CD4-positive, alpha-beta memory T cell (primary cell): ENCODE results near the gene KHSRP. TPM values are rescaled to one million over a fixed set of nuclear protein-coding genes. Genes with fewer than 3 reads are reported as not detected.
A peak's percentile ranks its signal among the peaks of the same experiment; 100 is the strongest.
"Not testable (repeated sequence)": the region's sequence is repeated elsewhere in the genome, so short reads cannot be mapped to it uniquely, and the experiment has no call there.

Source experiments
- CTCF ChIA-PET: fragments of 350-600 bp; sonication (Branson Sonifier 250); formaldehyde crosslinking; loops from one replicate; lab custom pipeline; 2021; ENCODE audit warnings: inconsistent platforms; ENCODE audit not compliant: partially characterized antibody; lab: Charles Lee
- POLR2A ChIA-PET: fragments of 350-600 bp; sonication (Branson Sonifier 250); formaldehyde crosslinking; loops from one replicate; lab custom pipeline; 2021; ENCODE audit not compliant: partially characterized antibody; lab: Charles Lee
- DNase-seq, 5 donors: peaks; one replicate each; pipeline versions ENCODE4 v3.0.0 to v3.0.0-alpha.2; 2020 to 2022; ENCODE audit warnings: mixed read lengths in 1 of 5
- H3K27ac ChIP-seq: one replicate; pipeline ENCODE4 v1.7.0; 2013; ENCODE audit warnings: low read depth, low read length
- H3K27me3 ChIP-seq: 2 replicates; pipeline ENCODE4 v1.7.0; 2013; ENCODE audit warnings: mild to moderate bottlenecking, low read length, moderate library complexity; ENCODE audit not compliant: insufficient read depth
- H3K36me3 ChIP-seq: 2 replicates; pipeline ENCODE4 v1.7.0; 2013; ENCODE audit warnings: mild to moderate bottlenecking, low read length, moderate library complexity; ENCODE audit not compliant: insufficient read depth
- H3K4me1 ChIP-seq: 2 replicates; pipeline ENCODE4 v1.7.0; 2013; ENCODE audit warnings: mild to moderate bottlenecking, low read length, moderate library complexity; ENCODE audit not compliant: insufficient read depth
- H3K4me3 ChIP-seq, 2 donors: one replicate each; pipeline ENCODE4 v1.7.0; 2013; ENCODE audit warnings: low read length in 2 of 2, mild to moderate bottlenecking in 1 of 2
- H3K9me3 ChIP-seq, 2 donors: one replicate each; pipeline ENCODE4 v1.7.0; 2013; ENCODE audit warnings: low read length in 2 of 2, control low read depth in 1 of 2; ENCODE audit not compliant: control insufficient read depth in 1 of 2
- H3K27ac Mint-ChIP-seq, 7 donors: one replicate each; pipeline ENCODE4 v1.8.0; 2020 to 2021; ENCODE audit warnings: mixed read lengths in 7 of 7, mild to moderate bottlenecking in 6 of 7, inconsistent platforms in 3 of 7, moderate library complexity in 3 of 7
- H3K27me3 Mint-ChIP-seq, 2 donors: one replicate each; pipeline ENCODE4 v1.8.0; 2020 to 2021; ENCODE audit warnings: mixed read lengths in 2 of 2
- H3K36me3 Mint-ChIP-seq, 2 donors: one replicate each; pipeline ENCODE4 v1.8.0; 2020 to 2021; ENCODE audit warnings: mixed read lengths in 2 of 2, inconsistent platforms in 1 of 2, mild to moderate bottlenecking in 1 of 2
- H3K4me1 Mint-ChIP-seq, 4 donors: one replicate each; pipeline ENCODE4 v1.8.0; 2020 to 2021; ENCODE audit warnings: mixed read lengths in 4 of 4, mild to moderate bottlenecking in 1 of 4
- H3K4me3 Mint-ChIP-seq, 8 donors: one replicate each; pipeline ENCODE4 v1.8.0; 2020 to 2021; ENCODE audit warnings: mixed read lengths in 8 of 8, mild to moderate bottlenecking in 7 of 8, moderate library complexity in 6 of 8, inconsistent platforms in 3 of 8
- H3K9me3 Mint-ChIP-seq, 8 donors: one replicate each; pipeline ENCODE4 v1.8.0; 2020 to 2021; ENCODE audit warnings: mixed read lengths in 8 of 8, mild to moderate bottlenecking in 5 of 8, inconsistent platforms in 3 of 8, moderate library complexity in 1 of 8
- intact Hi-C: fragments of 100-400 bp; cut with micrococcal nuclease; formaldehyde crosslinking; loops from one replicate; pipeline ENCODE4 v1.15.1; 2023
- polyA plus RNA-seq, 2 donors: library from polyadenylated mRNA; unstranded; fragments of 300-500 nt; fragmentation: Illumina TruSeq; gene quantifications; one replicate each; pipeline ENCODE4 v1.2.3, GENCODE V29; 2021
- total RNA-seq, 2 experiments: library from RNA; stranded (reverse); gene quantifications; one replicate each; pipeline ENCODE4 v1.2.3, GENCODE V29; 2021

KHSRP gene
- total and polyA plus RNA-seq, 4 experiments from 2014 or later, result 4.3 to 169 (median 96.7) TPM

DNA sequence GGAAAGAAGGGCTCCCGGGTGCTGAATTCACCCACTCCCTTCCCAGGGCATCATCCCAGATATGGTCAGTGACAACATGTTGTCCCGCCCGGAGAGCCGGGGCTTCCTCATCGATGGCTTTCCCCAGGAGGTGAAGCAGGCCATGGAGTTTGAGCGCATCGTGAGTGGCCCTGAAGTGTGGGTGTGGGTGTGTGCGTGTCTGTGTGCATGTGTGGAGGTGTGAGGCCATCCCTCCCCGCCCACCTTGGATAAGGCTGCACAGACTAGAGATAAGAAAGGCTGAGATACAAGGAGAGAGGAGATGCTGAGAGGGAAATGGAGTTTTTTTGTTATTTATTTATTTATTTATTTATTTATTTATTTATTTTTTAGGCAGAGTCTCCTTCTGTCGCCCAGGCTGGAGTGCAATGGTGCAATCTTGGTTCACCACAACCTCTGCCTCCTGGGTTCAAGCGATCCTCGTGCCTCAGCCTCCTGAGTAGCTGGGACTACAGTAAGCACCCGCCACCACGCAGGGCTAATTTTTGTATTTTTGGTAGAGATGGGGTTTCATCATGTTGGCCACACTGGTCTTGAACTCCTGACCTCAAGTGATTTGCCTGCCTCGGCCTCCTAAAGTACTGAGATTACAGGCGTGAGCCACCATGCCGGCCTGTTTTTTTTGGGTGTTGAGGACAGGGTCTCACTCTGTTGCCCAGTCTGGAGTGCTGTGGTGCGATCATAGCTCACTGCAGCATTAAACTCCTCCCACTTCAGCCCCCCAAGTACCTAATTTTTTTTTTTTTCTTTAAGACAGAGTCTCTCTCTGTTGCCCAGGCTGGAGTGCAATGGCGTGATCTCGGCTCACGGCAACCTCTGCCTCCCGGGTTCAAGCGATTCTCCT, 24.3 kb downstream of the KHSRP start:
- H3K4me3 ChIP-seq, H3K36me3 Mint-ChIP-seq, H3K4me1 Mint-ChIP-seq, H3K27me3 ChIP-seq, H3K27me3 Mint-ChIP-seq, H3K9me3 Mint-ChIP-seq, intact Hi-C loops, CTCF ChIA-PET, H3K9me3 ChIP-seq, H3K27ac ChIP-seq, H3K36me3 ChIP-seq, POLR2A ChIA-PET, H3K4me1 ChIP-seq, DNase-seq: not testable (repeated sequence)
- peak overlapping the region in 1 of 8 donors; percentile 69 for H3K4me3 Mint-ChIP-seq
- peak overlapping the region in 2 of 7 donors; percentile 18 to 53 for H3K27ac Mint-ChIP-seq

DNA sequence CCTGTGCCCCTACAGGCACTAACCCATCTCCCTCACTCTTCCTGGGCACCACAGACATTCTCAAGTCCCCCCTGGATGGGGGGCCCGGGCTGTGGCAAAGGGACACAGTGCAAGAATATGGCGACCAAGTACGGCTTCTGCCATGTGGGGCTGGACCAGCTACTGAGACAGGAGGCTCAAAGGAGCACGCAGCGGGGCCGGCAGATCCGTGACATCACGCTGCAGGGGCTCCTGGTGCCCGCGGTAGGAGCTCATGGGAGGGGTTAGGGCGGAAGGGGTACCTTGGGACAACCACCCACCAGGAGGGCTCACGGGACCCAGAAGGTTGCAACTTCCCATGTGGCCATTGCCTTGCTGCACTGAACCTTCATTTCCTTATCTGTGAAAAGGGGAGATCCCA, 28.3 kb downstream of the KHSRP start:
- ChIA-PET POLR2A (no interaction called here), CTCF (no interaction called here)
- H3K27ac Mint-ChIP-seq, result no peak overlapping the region
- no peak overlapping the region for H3K4me3 Mint-ChIP-seq
- H3K36me3 Mint-ChIP-seq, result peaks cover 3 to 17% of the 10 kb centered on the region in 2 donors
- H3K4me1 ChIP-seq, result peaks cover 15% of the 10 kb centered on the region
- H3K9me3 Mint-ChIP-seq, result no peaks in the 10 kb centered on the region
- no peaks in the 10 kb centered on the region for H3K27me3 ChIP-seq
- H3K4me3 ChIP-seq, result no peak overlapping the region
- peaks cover 0 to 1% of the 10 kb centered on the region in 2 donors for H3K27me3 Mint-ChIP-seq
- no peaks in the 10 kb centered on the region for H3K9me3 ChIP-seq
- H3K36me3 ChIP-seq, result no peaks in the 10 kb centered on the region
- H3K4me1 Mint-ChIP-seq, result peaks cover 12 to 25% (median 19%) of the 10 kb centered on the region in 4 donors
- intact Hi-C loops, result no loop called here
- H3K27ac ChIP-seq, result no peak overlapping the region
- DNase-seq, result no peak

DNA sequence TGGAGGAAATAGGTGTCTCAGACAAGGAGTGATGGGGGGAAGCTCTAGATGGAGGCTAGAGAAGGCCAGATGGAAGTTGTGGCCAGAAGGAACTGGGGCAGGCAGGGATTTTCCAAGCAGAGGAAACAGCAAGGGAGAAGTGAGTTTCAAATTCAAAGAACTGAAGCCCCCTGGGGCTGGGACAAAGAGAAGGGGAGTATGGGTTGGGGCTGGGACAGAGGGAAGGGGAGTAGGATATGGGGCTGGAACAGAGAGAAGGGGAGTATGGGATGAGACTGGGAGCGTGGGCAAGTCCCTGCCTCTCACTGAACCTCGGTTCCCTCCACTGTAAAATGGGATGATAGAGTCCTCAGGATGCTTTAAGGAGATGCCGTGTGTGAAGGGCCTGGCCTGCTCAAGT, 29.8 kb downstream of the KHSRP start:
- peaks cover 15% of the 10 kb centered on the region for H3K4me1 ChIP-seq

DNA sequence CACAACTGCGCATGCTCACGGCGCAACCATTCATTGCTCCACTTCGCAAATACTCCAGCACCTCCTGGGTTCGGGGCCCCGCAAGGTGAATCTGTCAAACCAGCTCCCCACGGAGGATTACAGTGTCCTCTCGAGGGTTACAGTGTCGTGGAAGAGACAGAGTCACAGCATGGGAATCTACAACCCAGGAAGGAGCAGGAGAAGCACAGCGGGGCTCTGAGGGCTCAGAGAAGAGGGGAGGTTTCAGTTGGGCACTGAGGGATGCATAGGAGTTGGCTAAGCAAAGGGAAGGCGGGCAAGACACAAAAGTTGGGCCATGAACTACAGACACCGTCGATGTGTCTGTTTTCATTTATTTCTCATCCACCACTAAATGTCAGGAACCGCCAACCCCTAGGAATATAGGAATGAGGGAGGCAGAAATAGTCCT, 30.6 kb downstream of the KHSRP start:
- H3K9me3 Mint-ChIP-seq, result no peaks in the 10 kb centered on the region
- CTCF ChIA-PET, result interaction anchor here (0.5 kb wide), 1 partner anchor 15 kb away, joined by 3 read pairs; no protein-coding TSS in a partner anchor
- H3K4me1 Mint-ChIP-seq, result peaks cover 16 to 30% (median 23%) of the 10 kb centered on the region in 4 donors
- peak overlapping the region; percentile 96 for H3K27ac ChIP-seq
- POLR2A ChIA-PET, result interaction anchor here (1.0 to 3.6 kb wide), 7 partner anchors 21 to 675 kb away, joined by 4 to 30 read pairs (median 6); partner anchors contain the start of genes ALKBH7, CLPP, DENND1C and KHSRP
- peak overlapping the region; percentile 96 to 99 (median 98) for H3K27ac Mint-ChIP-seq
- H3K4me1 ChIP-seq, result peaks cover 15% of the 10 kb centered on the region
- H3K27me3 ChIP-seq, result no peaks in the 10 kb centered on the region
- H3K36me3 ChIP-seq, result peaks cover 12% of the 10 kb centered on the region
- H3K9me3 ChIP-seq, result no peaks in the 10 kb centered on the region
- intact Hi-C loops, result loop anchor here (1.0 kb wide), 3 partner anchors 21 to 33 kb away; partner anchors contain the start of gene CLPP
- H3K4me3 Mint-ChIP-seq, result peak overlapping the region; percentile 93 to 98 (median 96)
- H3K4me3 ChIP-seq, result peak overlapping the region; percentile 68 to 82
- H3K36me3 Mint-ChIP-seq, result peaks cover 7 to 29% of the 10 kb centered on the region in 2 donors
- DNase-seq, result no peak
- H3K27me3 Mint-ChIP-seq, result no peaks in the 10 kb centered on the region

More for the DNA sequence above, 29.8 kb downstream of the KHSRP start:
- intact Hi-C loops, result no loop called here
- no peaks in the 10 kb centered on the region for H3K9me3 Mint-ChIP-seq
- no peak for DNase-seq
- Histone ChIP-seq H3K36me3 (peaks cover 6% of the 10 kb centered on the region), H3K4me3 (no peak overlapping the region), H3K27me3 (no peaks in the 10 kb centered on the region), H3K27ac (no peak overlapping the region), H3K9me3 (no peaks in the 10 kb centered on the region)
- ChIA-PET CTCF (no interaction called here), POLR2A (interaction anchor here (1.5 to 3.6 kb wide), 2 partner anchors 26 to 33 kb away, joined by 4 to 22 read pairs; partner anchors contain the start of gene CLPP)
- H3K4me1 Mint-ChIP-seq, result peaks cover 16 to 30% (median 23%) of the 10 kb centered on the region in 4 donors
- peak overlapping the region in 7 of 8 donors; percentile 37 to 98 (median 94) for H3K4me3 Mint-ChIP-seq
- H3K27ac Mint-ChIP-seq, result peak overlapping the region; percentile 36 to 98 (median 89)
- H3K27me3 Mint-ChIP-seq, result no peaks in the 10 kb centered on the region
- H3K36me3 Mint-ChIP-seq, result peaks cover 7 to 24% of the 10 kb centered on the region in 2 donors

DNA sequence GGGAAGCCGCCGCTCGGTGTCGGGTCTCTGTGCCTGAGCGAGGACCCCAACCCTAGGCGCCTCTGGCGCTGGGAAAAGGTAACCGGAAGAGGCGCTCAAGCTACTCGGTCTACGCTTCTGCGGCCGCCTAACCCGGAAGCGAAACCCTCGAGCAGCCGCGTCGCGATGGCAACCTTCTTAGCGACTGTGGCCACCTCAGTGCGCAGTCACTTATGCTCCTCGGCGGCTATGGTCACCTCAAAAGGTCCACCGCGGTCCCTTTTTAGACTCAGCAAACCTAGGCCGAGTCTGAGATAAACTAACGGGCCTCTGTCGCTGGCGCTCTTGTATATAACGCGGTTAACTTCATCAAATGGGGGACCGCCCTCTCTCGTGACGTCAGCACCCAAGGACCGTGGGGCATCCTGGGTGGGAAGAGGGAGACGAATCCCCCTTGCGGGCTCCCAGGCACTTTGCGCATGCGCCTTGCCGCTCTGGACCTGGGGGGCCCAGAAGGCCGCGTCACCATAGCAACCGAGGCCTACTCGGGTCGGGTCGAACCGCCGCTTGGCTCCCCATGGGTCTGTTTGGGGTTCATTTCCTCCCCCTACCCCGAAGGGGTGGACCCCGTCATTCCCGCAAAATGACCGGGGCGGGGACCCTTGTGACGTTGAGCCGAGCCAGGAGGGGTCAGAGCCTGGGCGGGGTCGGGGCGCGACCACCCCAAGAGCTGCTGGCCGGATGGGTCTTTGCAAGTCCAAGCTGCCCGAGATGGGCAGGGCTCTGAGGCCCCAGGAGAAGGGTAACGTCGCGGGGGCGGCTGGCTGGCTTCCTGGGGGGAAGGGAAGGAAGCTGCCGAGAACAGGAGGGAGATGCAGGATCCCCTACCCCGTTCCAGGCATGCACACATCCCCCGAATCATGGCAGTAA, 31.3 kb downstream of the KHSRP start, which contains the start of gene GTF2F1:
GTF2F1 (minus strand) TSS at position 91 of the 909 bp plus-strand sequence. CDS start 169 bp downstream, outside the sequence.
- H3K27me3 Mint-ChIP-seq, result no peaks in the 10 kb centered on the region
- Histone ChIP-seq H3K9me3 (no peaks in the 10 kb centered on the region), H3K27me3 (no peaks in the 10 kb centered on the region), H3K27ac (peak within 1 kb of the TSS; percentile 96), H3K36me3 (peaks cover 16% of the 10 kb centered on the region), H3K4me1 (peaks cover 15% of the 10 kb centered on the region), H3K4me3 (peak within 1 kb of the TSS; percentile 68 to 82)
- peaks cover 9 to 35% of the 10 kb centered on the region in 2 donors for H3K36me3 Mint-ChIP-seq
- intact Hi-C loops, result loop anchor here (1.0 kb wide), 3 partner anchors 20 to 32 kb away; partner anchors contain the start of gene CLPP
- H3K4me3 Mint-ChIP-seq, result peak within 1 kb of the TSS; percentile 93 to 98 (median 96)
- no peaks in the 10 kb centered on the region for H3K9me3 Mint-ChIP-seq
- CTCF ChIA-PET, result interaction anchor here (0.5 kb wide), 1 partner anchor 14 kb away, joined by 3 read pairs; no protein-coding TSS in a partner anchor
- peak within 1 kb of the TSS; percentile 96 to 99 (median 98) for H3K27ac Mint-ChIP-seq
- POLR2A ChIA-PET, result interaction anchor here (1.0 to 3.6 kb wide), 8 partner anchors 17 to 676 kb away, joined by 4 to 30 read pairs (median 6); partner anchors contain the start of genes ALKBH7, CLPP, DENND1C and KHSRP
- H3K4me1 Mint-ChIP-seq, result peaks cover 17 to 30% (median 23%) of the 10 kb centered on the region in 4 donors
- peak; percentile 93 to 95 (median 94) for DNase-seq

DNA sequence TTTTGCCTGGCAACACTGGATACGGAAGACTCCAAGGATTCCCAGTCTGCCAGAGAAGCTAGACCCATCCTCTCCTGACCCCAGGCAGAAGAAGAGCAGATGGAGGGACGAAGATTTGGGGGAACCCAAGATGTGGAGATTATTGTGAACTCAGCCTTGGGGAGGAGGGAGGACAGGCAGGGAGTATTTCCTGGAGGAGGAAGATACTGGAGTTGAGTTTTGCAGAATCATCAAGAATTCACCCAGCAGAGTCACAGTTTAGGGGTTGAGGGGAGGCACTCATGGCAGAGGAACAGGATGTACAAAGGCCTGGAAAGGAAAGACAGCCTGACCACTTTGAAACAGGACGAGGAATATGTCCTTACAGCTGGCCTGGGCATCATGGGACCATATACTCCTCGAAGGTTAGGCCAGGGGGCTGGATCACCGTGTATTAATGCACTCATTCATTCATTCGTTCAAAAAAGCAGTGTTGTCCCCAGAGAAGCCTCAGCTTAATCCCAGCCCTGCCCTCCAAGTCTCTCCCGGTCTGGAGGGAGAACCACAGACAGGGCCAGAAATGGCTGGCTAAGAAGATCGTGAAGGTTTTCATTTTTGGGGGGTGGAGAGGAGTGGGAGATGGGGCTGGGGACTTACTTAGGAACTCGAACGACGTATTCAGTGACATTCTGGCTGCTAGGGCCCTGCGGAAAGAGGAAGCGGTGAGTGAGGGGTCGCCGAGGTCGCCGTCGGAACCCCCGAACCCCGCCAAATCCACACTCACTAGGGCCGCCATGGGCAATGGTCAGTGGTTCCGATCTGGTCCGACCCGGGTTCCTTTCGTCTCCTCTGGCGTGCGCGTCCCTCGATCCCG, 32.2 kb downstream of the KHSRP start:
- intact Hi-C loops, result loop anchor here (1.0 kb wide), 3 partner anchors 19 to 33 kb away; partner anchors contain the start of gene CLPP
- Histone ChIP-seq H3K4me3 (peak overlapping the region; percentile 68 to 82), H3K36me3 (peaks cover 20% of the 10 kb centered on the region), H3K9me3 (no peaks in the 10 kb centered on the region), H3K27ac (peak overlapping the region; percentile 96), H3K4me1 (peaks cover 15% of the 10 kb centered on the region), H3K27me3 (no peaks in the 10 kb centered on the region)
- peaks cover 11 to 39% of the 10 kb centered on the region in 2 donors for H3K36me3 Mint-ChIP-seq
- H3K4me3 Mint-ChIP-seq, result peak overlapping the region; percentile 93 to 98 (median 96)
- H3K9me3 Mint-ChIP-seq, result no peaks in the 10 kb centered on the region
- H3K4me1 Mint-ChIP-seq, result peaks cover 18 to 30% (median 23%) of the 10 kb centered on the region in 4 donors
- H3K27me3 Mint-ChIP-seq, result no peaks in the 10 kb centered on the region
- peak in 1 of 5 donors; percentile 16 for DNase-seq
- ChIA-PET CTCF (no interaction called here), POLR2A (interaction anchor here (1.6 to 3.6 kb wide), 5 partner anchors 16 to 67 kb away, joined by 4 to 30 read pairs (median 22); partner anchors contain the start of genes ALKBH7, CLPP, KHSRP and SLC25A23)
- H3K27ac Mint-ChIP-seq, result peak overlapping the region; percentile 96 to 99 (median 98)
